ENCODE data around the gene KLC1.
A peak's percentile ranks its signal among the peaks of the same experiment; 100 is the strongest.
"Not testable (repeated sequence)": the region's sequence is repeated elsewhere in the genome, so short reads cannot be mapped to it uniquely, and the experiment has no call there.

KLC1 gene

GRCh38 chr14:103628684-103629502 is at the start of gene KLC1:
Gene KLC1 (plus strand): TSS chr14:103629211. CDS start chr14:103654565, 25,354 bp downstream.
- peak; percentile 68 for DNase-seq (ENCODE audit: low read depth)

- no peak for DNase-seq (ENCODE audit: low read depth)
Measured at GRCh38 chr14:103581206-103581605, 47.8 kb upstream of the KLC1 start.

DNA sequence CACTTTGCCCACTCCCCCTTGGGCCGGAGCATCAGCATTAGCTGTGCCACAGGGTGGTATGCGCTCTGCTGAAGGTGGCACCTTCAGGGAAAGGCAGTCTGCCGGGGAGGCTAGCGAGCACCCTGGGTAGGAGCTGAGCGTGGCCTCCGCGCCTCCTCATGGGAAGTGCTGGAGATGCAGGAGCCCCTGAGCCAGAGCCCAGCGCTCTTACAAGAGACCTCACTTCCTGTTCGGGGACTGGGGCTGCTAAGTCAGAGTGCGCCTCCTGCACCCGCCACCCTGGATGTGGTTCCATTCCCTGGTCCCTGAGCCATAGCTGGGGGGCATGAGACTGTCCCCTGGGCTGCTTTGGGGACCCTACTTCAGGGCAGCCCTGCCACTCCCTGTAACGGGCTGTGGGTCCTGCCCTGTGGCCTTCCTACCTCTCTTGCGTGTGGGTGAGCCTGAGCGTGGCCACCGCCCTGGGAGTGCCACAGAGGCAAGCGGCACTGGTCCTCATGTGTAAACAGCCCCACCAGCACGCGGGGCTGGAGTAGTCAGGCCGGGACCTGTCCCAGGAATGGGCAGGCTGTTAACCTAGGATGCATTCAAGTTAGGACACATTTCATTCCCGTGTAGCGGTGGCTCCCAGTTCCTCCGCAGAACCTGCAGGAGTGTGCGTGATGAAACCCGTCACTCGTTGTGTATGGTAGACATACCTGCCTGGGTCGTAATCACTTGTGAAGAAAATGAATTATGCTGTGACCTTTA is 46.9 kb upstream of the KLC1 start:
- no peak for DNase-seq (ENCODE audit: low read depth)

DNA sequence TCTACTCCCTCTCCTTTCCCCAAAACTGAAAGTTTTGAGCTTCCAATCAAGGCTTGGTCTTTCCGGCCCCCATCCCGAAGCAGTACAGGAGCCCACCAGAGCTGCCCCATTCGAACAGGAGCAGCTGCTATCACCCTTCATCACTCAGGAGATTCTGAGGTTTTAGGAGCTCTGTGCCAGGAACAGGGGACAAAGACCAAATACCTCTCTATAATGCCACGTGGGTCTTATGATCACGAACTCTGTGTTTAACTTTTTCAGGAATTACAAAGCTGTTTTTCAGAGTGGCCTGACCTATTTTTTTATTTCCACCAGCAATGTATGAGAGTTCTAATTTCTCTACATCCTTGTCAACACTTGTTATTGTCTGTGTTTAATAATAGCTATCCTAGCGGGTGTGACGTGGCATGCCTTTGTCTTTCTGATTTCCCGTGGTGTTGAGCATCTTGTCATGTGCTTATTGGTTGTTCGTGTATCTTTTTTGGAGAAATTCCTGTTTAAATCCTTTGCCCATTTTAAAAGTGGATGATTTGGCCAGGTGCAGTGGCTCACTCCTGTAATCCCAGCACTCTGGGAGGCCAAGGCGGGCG is 44.6 kb upstream of the KLC1 start:
- DNase-seq (ENCODE audit: low read depth), result no peak

GRCh38 chr14:103593577-103593976 is 35.4 kb upstream of the KLC1 start:
- DNase-seq (ENCODE audit: low read depth), result no peak

- DNase-seq (ENCODE audit: low read depth), result peak; percentile 84
Measured at GRCh38 chr14:103594265-103594664, 34.7 kb upstream of the KLC1 start.

GRCh38 chr14:103597623-103598377 is 31.2 kb upstream of the KLC1 start:
- DNase-seq (ENCODE audit: low read depth), result peak; percentile 81

DNA sequence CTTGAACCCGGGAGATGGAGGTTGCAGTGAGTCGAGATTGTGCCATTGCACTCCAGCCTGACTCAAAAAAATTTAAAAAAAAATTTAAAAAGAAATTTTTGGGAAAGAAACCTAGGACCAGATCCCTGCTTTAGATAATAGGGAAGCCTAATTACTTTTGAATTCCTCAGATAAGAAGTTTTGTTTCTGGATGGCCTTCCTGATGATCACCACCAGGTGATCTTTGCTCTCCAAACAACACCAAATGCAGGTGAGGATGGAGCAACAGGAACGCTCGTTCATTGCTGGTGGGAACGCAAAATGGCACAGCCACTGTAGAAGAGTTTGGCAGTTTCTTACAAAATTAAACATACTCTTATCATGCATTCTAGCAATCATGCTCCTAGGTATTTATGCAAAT is 28.5 kb upstream of the KLC1 start:
- DNase-seq (ENCODE audit: low read depth), result no peak

- no peak for DNase-seq (ENCODE audit: low read depth)
Measured at GRCh38 chr14:103604620-103605019, 24.4 kb upstream of the KLC1 start.

- DNase-seq (ENCODE audit: low read depth), result peak; percentile 89
Measured at GRCh38 chr14:103606963-103607668, 21.9 kb upstream of the KLC1 start.

DNA sequence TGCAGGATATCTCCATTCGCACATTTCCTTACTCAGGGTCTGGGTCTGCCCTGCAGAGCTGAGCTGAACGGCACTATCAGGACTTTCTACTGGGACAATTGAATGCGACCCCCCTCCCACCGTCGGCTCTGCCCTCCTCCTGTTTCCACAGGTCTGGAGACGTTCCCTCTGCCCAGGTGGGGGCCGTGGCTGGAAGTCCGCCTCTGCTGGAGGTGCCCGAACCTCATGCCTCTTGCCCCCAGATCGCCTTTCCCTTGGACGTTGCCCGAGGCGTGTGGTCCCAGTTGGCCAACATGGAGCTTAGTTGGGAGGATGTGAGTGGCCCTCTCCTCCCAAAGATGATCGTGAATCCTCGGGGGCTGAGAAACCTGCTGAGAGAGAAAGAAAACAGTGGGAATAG is 21.2 kb upstream of the KLC1 start:
- DNase-seq (ENCODE audit: low read depth), result no peak

GRCh38 chr14:103609081-103609480 is 19.9 kb upstream of the KLC1 start:
- not testable (repeated sequence) for DNase-seq (ENCODE audit: low read depth)

GRCh38 chr14:103611215-103611614 is 17.8 kb upstream of the KLC1 start:
- no peak for DNase-seq (ENCODE audit: low read depth)

GRCh38 chr14:103613517-103613916 is 15.5 kb upstream of the KLC1 start:
- DNase-seq (ENCODE audit: low read depth), result no peak

DNA sequence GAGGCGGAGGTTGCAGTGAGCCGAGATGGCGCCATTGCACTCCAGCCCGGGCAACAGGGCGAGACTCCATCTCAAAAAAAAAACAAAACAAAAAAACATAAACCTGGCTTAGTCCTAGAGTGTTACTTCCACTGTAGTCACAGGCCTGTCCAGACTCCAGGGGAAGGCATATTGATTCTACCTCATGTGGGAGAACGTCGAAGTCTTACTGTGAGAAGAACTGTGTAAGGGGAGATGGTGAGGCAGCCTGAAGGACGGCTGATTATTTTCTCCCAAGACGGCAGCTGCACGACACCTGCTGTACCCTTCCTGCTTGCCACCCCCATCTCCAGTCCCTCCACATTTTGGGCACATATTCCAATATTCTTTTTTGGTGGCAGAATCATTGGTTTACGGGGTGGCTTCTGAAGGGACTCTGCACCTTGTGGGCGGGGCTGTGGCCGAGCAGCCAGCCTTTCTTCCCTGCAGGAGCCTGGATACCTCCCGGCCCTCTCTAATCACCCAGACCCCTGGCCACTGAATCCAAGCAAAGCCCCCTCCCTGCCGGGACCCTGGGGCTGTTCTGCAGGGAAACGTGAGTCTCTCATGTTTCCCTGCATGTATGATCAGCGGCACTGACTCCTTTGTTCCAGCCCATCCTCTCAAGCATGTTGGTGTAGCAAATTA is 12.2 kb upstream of the KLC1 start:
- DNase-seq (ENCODE audit: low read depth), result no peak

DNA sequence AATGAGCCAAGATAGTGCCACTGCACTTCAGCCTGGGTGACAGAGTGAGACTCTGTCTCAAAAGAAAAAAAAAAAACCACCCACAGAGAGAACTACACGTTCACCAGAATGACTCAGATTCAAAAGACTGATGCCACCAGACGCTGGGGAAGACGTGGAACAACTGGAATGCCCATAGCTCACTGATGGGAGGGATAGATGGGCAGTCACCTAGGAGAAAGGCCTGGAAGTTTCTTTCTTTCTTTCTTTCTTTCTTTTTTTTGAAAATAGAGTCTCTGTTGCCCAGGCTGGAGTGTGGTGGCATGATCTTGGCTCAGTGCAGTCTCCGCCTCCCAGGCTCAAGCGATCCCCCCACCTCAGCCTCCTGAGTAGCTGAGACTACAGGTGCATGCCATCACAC is 10.0 kb upstream of the KLC1 start:
- no peak for DNase-seq (ENCODE audit: low read depth)

- DNase-seq (ENCODE audit: low read depth), result no peak
Measured at GRCh38 chr14:103621860-103622259, 7.2 kb upstream of the KLC1 start.

- DNase-seq (ENCODE audit: low read depth), result no peak
Measured at GRCh38 chr14:103623308-103623707, 5.7 kb upstream of the KLC1 start.

- DNase-seq (ENCODE audit: low read depth), result no peak
Measured at GRCh38 chr14:103623883-103624482, 5.0 kb upstream of the KLC1 start.

DNA sequence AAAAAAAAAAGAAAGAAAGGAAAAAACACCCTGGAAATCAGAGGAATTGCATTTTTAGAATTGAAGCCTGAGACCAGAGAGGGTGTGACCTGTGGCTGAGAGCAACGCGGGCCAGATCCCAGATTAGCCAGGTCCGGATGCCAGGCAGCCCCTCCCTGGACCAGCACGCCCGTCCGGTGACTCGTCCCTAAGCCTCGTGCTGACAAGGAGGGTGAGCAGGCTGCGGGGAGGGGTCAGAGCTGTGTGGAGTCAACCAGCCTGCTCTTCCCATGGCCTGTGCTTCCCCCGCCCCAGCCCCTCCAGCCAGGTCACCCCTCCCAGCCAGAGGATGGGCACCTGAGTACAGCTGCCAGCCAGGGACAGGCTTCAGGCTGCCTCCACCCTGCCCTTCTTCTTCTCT is 4.2 kb upstream of the KLC1 start:
- peak; percentile 50 for DNase-seq (ENCODE audit: low read depth)
